AG20443 (cell line): ENCODE measurements around the gene OSGIN1.

ENCODE experiments used
- DNase-seq: peaks from one replicate; pipeline ENCODE4 v3.0.0; 2012; ENCODE audit warnings: low spot score, mixed read lengths

Gene OSGIN1

GRCh38 chr16:83958137-83958845 lies 5.3 kb downstream of the OSGIN1 start:
- no peak for DNase-seq

- DNase-seq: no peak
These were observed 6.0 kb downstream of the OSGIN1 start for GRCh38 chr16:83958846-83959565.

- no peak for DNase-seq
These were observed 6.8 kb downstream of the OSGIN1 start for GRCh38 chr16:83959656-83960434.

GRCh38 chr16:83960521-83961249 lies 7.6 kb downstream of the OSGIN1 start:
- DNase-seq: no peak

GRCh38 chr16:83961591-83961990 lies 8.6 kb downstream of the OSGIN1 start:
- DNase-seq: no peak

- no peak for DNase-seq
These were observed 10.5 kb downstream of the OSGIN1 start for GRCh38 chr16:83963277-83964119.

- DNase-seq: no peak
These were observed 11.8 kb downstream of the OSGIN1 start for GRCh38 chr16:83964684-83965443.

GRCh38 chr16:83965444-83966152 lies 12.6 kb downstream of the OSGIN1 start:
- no peak for DNase-seq

- no peak for DNase-seq
These were observed 13.2 kb downstream of the OSGIN1 start for GRCh38 chr16:83966153-83966696.

GRCh38 chr16:83967091-83967490 lies 14.1 kb downstream of the OSGIN1 start:
- no peak for DNase-seq

- DNase-seq: peak; percentile 94
These were observed 14.8 kb downstream of the OSGIN1 start, which contains the start of gene NECAB2 for GRCh38 chr16:83967838-83968305. Gene NECAB2, plus strand, starts transcription at chr16:83968244. Its CDS starts 405 bp downstream, at chr16:83968649.

GRCh38 chr16:83968306-83968851 lies 15.3 kb downstream of the OSGIN1 start:
- DNase-seq: peak; percentile 61

GRCh38 chr16:83968891-83969649 lies 16.0 kb downstream of the OSGIN1 start:
- no peak for DNase-seq

- DNase-seq: no peak
These were observed 16.9 kb downstream of the OSGIN1 start for GRCh38 chr16:83969771-83970429.

- DNase-seq: no peak
These were observed 17.4 kb downstream of the OSGIN1 start for GRCh38 chr16:83970430-83970815.

- no peak for DNase-seq
These were observed 18.4 kb downstream of the OSGIN1 start for GRCh38 chr16:83971165-83972130.
